ENCODE measurements around the gene AP2S1. TPM values are rescaled to one million over a fixed set of nuclear protein-coding genes. Genes with fewer than 3 reads are reported as not detected.

AP2S1 gene
- total and polyA plus RNA-seq, 2 of the 4 experiments (the other 2 are of a cell fraction) = 144 to 274 TPM

- dilution Hi-C loops (cut with HindIII; ENCODE audit: low sequenced_read_pairs, unreplicated experiment) = no loop called here
- Histone ChIP-seq H2BK5ac (ENCODE audit: low read depth, low read length, poor library complexity, severe bottlenecking) (no peak overlapping the region), H2BK20ac (ENCODE audit: low read depth, low read length) (no peak overlapping the region), H3K18ac (ENCODE audit: low read depth, low read length) (no peak overlapping the region), H2AK9ac (replicated peaks; ENCODE audit: low read depth, low read length, poor library complexity) (no peak overlapping the region), H3K4me2 (ENCODE audit: low read depth, low read length) (no peak overlapping the region), H3K4ac (ENCODE audit: low read depth, low read length) (no peak overlapping the region), H3K4me1 (ENCODE audit: control insufficient read depth, insufficient read depth, low read length) (peaks cover 3% of the 10 kb centered on the region), H4K91ac (ENCODE audit: insufficient read depth, low read depth, low read length) (no peak overlapping the region), H3K27ac (ENCODE audit: insufficient read depth, low read length) (no peak overlapping the region), H4K8ac (ENCODE audit: low read depth in 2 of 2, low read length in 2 of 2) (no peak overlapping the region), H3K14ac (replicated peaks; ENCODE audit: low read depth, low read length) (no peak overlapping the region), H2AFZ (replicated peaks; ENCODE audit: low read length, poor library complexity) (no peak overlapping the region), H4K20me1 (ENCODE audit: insufficient read depth, low read length) (peaks cover 25% of the 10 kb centered on the region), H3K9ac (ENCODE audit: low read depth, low read length) (no peak overlapping the region), H3K9me1 (ENCODE audit: insufficient read depth, low read length) (peaks cover 12% of the 10 kb centered on the region), H3K56ac (ENCODE audit: extremely low read depth, insufficient read depth, low read length) (no peak overlapping the region), H3K23ac (ENCODE audit: low read depth, low read length) (no peak overlapping the region), H3K9me3 (ENCODE audit: control insufficient read depth, insufficient read depth, low read length) (no peaks in the 10 kb centered on the region), H4K5ac (ENCODE audit: low read depth, low read length) (no peak overlapping the region), H3K36me3 (ENCODE audit: control insufficient read depth, insufficient read depth, low read length) (no peaks in the 10 kb centered on the region), H2BK120ac (ENCODE audit: low read depth, low read length) (no peak overlapping the region), H3K27me3 (ENCODE audit: control insufficient read depth, insufficient read depth, low read length) (no peaks in the 10 kb centered on the region), H2AK5ac (ENCODE audit: low read depth, low read length) (no peak overlapping the region), H2BK15ac (ENCODE audit: low read depth, low read length) (no peak overlapping the region), H3K79me1 (ENCODE audit: low read depth in 1 of 2, low read length in 2 of 2) (peaks cover 5 to 31% of the 10 kb centered on the region in 2 experiments; a peak in 3 of 4 replicates), H3K4me3 (ENCODE audit: insufficient read depth, low read depth, low read length) (no peak overlapping the region)
- no CpG with 5 or more reads among the region's 1 CpG for WGBS, 2 experiments (ENCODE audit: extremely low coverage in 2 of 2, insufficient read length in 1 of 2)
- no peak for DNase-seq
- no peak for TF ChIP-seq USF2 (IDR thresholded peaks at IDR 0.05; ENCODE audit: low read depth, low read length)
- TF ChIP-seq MAZ (IDR thresholded peaks at IDR 0.05; ENCODE audit: borderline replicate concordance, low read depth, low read length) = no peak
- TF ChIP-seq FOS (IDR thresholded peaks at IDR 0.05; ENCODE audit: low read depth, low read length) = no peak
- no peak for TF ChIP-seq CEBPB (IDR thresholded peaks at IDR 0.05; ENCODE audit: low read depth, low read length)
- no peak for TF ChIP-seq CTCF (conservative IDR thresholded peaks at IDR 0.05; ENCODE audit: low read depth, low read length)
- no peak for TF ChIP-seq RCOR1 (IDR thresholded peaks at IDR 0.05; ENCODE audit: insufficient replicate concordance, low read length)
- no peak for TF ChIP-seq SMC3 (IDR thresholded peaks at IDR 0.05; ENCODE audit: low read depth, low read length)
- no peak for TF ChIP-seq ELK1 (IDR thresholded peaks at IDR 0.05; ENCODE audit: borderline replicate concordance, low read depth, low read length)
- no peak for TF ChIP-seq BHLHE40 (IDR thresholded peaks at IDR 0.05; ENCODE audit: low read depth, low read length)
- no peak for TF ChIP-seq POLR2A (IDR thresholded peaks at IDR 0.05; ENCODE audit: low read depth, low read length)
- no peak for TF ChIP-seq NFE2L2 (IDR thresholded peaks at IDR 0.05; ENCODE audit: low read depth, low read length)
- TF ChIP-seq RAD21 (IDR thresholded peaks at IDR 0.05; ENCODE audit: low read length) = no peak
- no peak for TF ChIP-seq MAFK (IDR thresholded peaks at IDR 0.05; ENCODE audit: low read depth, low read length)
- no TSS peak for BruUV-seq (replicated peaks)
- ChIA-PET CTCF (no interaction called here), POLR2A (ENCODE audit: unreplicated experiment) (no interaction called here)
- intact Hi-C loops (cut with micrococcal nuclease) = no loop called here
- ATAC-seq (ENCODE audit: low read depth) = no peak
- in situ Hi-C loops (cut with MboI; ENCODE audit: low sequenced_read_pairs) = loop anchor here (5.0 kb wide), 1 partner anchor 139 kb away; no protein-coding TSS in a partner anchor
Measured at GRCh38 chr19:46852830-46853229, 2.2 kb upstream of the AP2S1 start.

All from IMR-90 (cell line).